H1 (cell line): Measurements from ENCODE around the gene AMT. TPM values are rescaled to one million over a fixed set of nuclear protein-coding genes. Genes with fewer than 3 reads are reported as not detected.
"Not testable (repeated sequence)": the region's sequence is repeated elsewhere in the genome, so short reads cannot be mapped to it uniquely, and the experiment has no call there.

Experiments used
- CTCF ChIA-PET: fragments of 300-600 bp; sonication (Branson Sonifier 250); formaldehyde crosslinking; loops from one replicate; lab custom pipeline; 2021; ENCODE audit not compliant: partially characterized antibody; lab: Charles Lee
- POLR2A ChIA-PET: fragments of 300-600 bp; sonication (Branson Sonifier 250); formaldehyde crosslinking; loops from one replicate; lab custom pipeline; 2021; ENCODE audit warnings: inconsistent platforms; ENCODE audit not compliant: partially characterized antibody; lab: Charles Lee
- DNase-seq, 2 experiments: peaks; one replicate each; pipeline versions ENCODE4 v3.0.0 to v3.0.0-alpha.2; 2010 to 2022; ENCODE audit warnings: low spot score in 2 of 2, low read depth in 1 of 2, mixed read lengths in 1 of 2
- FAIRE-seq: peaks from 2 replicates; lab custom pipeline; 2011; peaks lifted over from hg19 to GRCh38; lab: Jason Lieb, UNC
- H2AFZ ChIP-seq: 2 replicates; pipeline ENCODE4 v1.8.1; 2012; ENCODE audit warnings: low read length, inconsistent platforms
- H2AK5ac ChIP-seq: 2 replicates; pipeline ENCODE4 v1.6.1; 2013; ENCODE audit warnings: low read depth, low read length
- H2BK120ac ChIP-seq: replicated peaks from 2 replicates; pipeline ENCODE3; 2013; ENCODE audit warnings: low read depth, low read length, inconsistent platforms
- H2BK12ac ChIP-seq: 2 replicates; pipeline ENCODE4 v1.6.1; 2013; ENCODE audit warnings: low read depth, low read length
- H2BK15ac ChIP-seq: 2 replicates; pipeline ENCODE4 v1.6.1; 2013; ENCODE audit warnings: low read length
- H2BK20ac ChIP-seq: 2 replicates; pipeline ENCODE4 v1.6.1; 2013; ENCODE audit warnings: low read length
- H2BK5ac ChIP-seq: 2 replicates; pipeline ENCODE4 v1.6.1; 2013; ENCODE audit warnings: low read depth, low read length
- H3K14ac ChIP-seq: 2 replicates; pipeline ENCODE4 v1.6.1; 2013; ENCODE audit warnings: inconsistent platforms; ENCODE audit not compliant: insufficient read length
- H3K18ac ChIP-seq: 2 replicates; pipeline ENCODE4 v1.6.1; 2013; ENCODE audit warnings: low read length; ENCODE audit errors: extremely low read depth
- H3K23ac ChIP-seq: 2 replicates; pipeline ENCODE4 v1.6.1; 2013; ENCODE audit warnings: inconsistent platforms; ENCODE audit not compliant: insufficient read length
- H3K23me2 ChIP-seq: 2 replicates; pipeline ENCODE4 v1.6.1; 2013; ENCODE audit warnings: low read depth, low read length
- H3K27ac ChIP-seq: 2 replicates; pipeline ENCODE4 v1.6.1; 2011; ENCODE audit warnings: low read depth, low read length, inconsistent platforms
- H3K27me3 ChIP-seq, 4 experiments: replicated peaks in 1 of 4; 1 replicate in 1 of 4; 2 replicates in 3 of 4; pipeline versions ENCODE4 v1.6.1 to v1.8.1; 2011 to 2013; ENCODE audit warnings: low read length in 3 of 4, mild to moderate bottlenecking in 3 of 4, inconsistent platforms in 2 of 4, mixed read lengths in 2 of 4, moderate library complexity in 1 of 4; ENCODE audit not compliant: control insufficient read depth in 3 of 4, insufficient read depth in 3 of 4; ENCODE audit errors: extremely low read depth in 1 of 4
- H3K36me3 ChIP-seq, 4 experiments: 2 replicates each; pipeline versions ENCODE4 v1.6.1 to v1.8.1; 2011 to 2013; ENCODE audit warnings: mild to moderate bottlenecking in 4 of 4, low read length in 3 of 4, moderate library complexity in 2 of 4, control low read depth in 1 of 4, inconsistent platforms in 1 of 4; ENCODE audit not compliant: insufficient read depth in 4 of 4, control insufficient read depth in 2 of 4
- H3K4ac ChIP-seq: replicated peaks from 2 replicates; pipeline ENCODE3; 2013; ENCODE audit warnings: low read length, low read depth, mixed read lengths, inconsistent platforms; ENCODE audit not compliant: insufficient read length
- H3K4me1 ChIP-seq, 4 experiments: replicated peaks in 1 of 4; 1 replicate in 1 of 4; 2 replicates in 3 of 4; pipeline versions ENCODE4 v1.6.1 to v1.8.1; 2011 to 2013; ENCODE audit warnings: low read length in 3 of 4, inconsistent platforms in 2 of 4, mixed read lengths in 1 of 4; ENCODE audit not compliant: insufficient read depth in 4 of 4, control insufficient read depth in 3 of 4
- H3K4me2 ChIP-seq, 2 experiments: 2 replicates each; pipeline versions ENCODE4 v1.6.1 to v1.8.1; 2011 to 2013; ENCODE audit warnings: low read depth in 2 of 2, low read length in 2 of 2, control low read depth in 1 of 2, inconsistent platforms in 1 of 2, mild to moderate bottlenecking in 1 of 2; ENCODE audit not compliant: insufficient read depth in 1 of 2
- H3K4me3 ChIP-seq, 4 experiments: fragments of 200-600, 300-600 bp in 1 of 4; sonication (generic), shearing (Covaris generic), sonication (Bioruptor Twin) in 1 of 4; 2 replicates each; pipeline versions ENCODE4 v1.5.1 to v1.8.1; 2011 to 2016; ENCODE audit warnings: low read length in 4 of 4, low read depth in 3 of 4, control low read depth in 2 of 4, inconsistent platforms in 2 of 4, mild to moderate bottlenecking in 2 of 4, mixed read lengths in 1 of 4, moderate library complexity in 1 of 4; ENCODE audit not compliant: insufficient read depth in 2 of 4; ENCODE audit errors: extremely low read depth in 1 of 4
- H3K56ac ChIP-seq: replicated peaks from 2 replicates; pipeline ENCODE3; 2013; ENCODE audit warnings: low read depth, mild to moderate bottlenecking, mixed read lengths, low read length, inconsistent platforms; ENCODE audit not compliant: insufficient read length
- H3K79me1 ChIP-seq: 2 replicates; pipeline ENCODE4 v1.6.1; 2013; ENCODE audit warnings: low read depth, low read length, control low read depth
- H3K79me2 ChIP-seq, 2 experiments: 2 replicates each; pipeline versions ENCODE4 v1.6.1 to v1.8.1; 2012 to 2013; ENCODE audit warnings: low read length in 2 of 2, mild to moderate bottlenecking in 2 of 2, inconsistent platforms in 1 of 2; ENCODE audit not compliant: insufficient read depth in 2 of 2, control insufficient read depth in 1 of 2
- H3K9ac ChIP-seq, 4 experiments: replicated peaks in 1 of 4; 1 replicate in 1 of 4; 2 replicates in 3 of 4; pipeline versions ENCODE4 v1.6.1 to v1.8.1; 2011 to 2013; ENCODE audit warnings: low read depth in 3 of 4, low read length in 3 of 4, control low read depth in 2 of 4, mild to moderate bottlenecking in 2 of 4, moderate library complexity in 2 of 4, inconsistent platforms in 1 of 4; ENCODE audit errors: extremely low read depth in 1 of 4
- H3K9me3 ChIP-seq, 2 experiments: 2 replicates each; pipeline versions ENCODE4 v1.6.1 to v1.8.1; 2012 to 2013; ENCODE audit warnings: mild to moderate bottlenecking in 2 of 2, moderate library complexity in 2 of 2, control low read depth in 1 of 2, inconsistent platforms in 1 of 2, low read depth in 1 of 2, low read length in 1 of 2, mixed read lengths in 1 of 2; ENCODE audit not compliant: insufficient read depth in 2 of 2
- H4K20me1 ChIP-seq, 2 experiments: replicated peaks in 1 of 2; 2 replicates each; pipeline versions ENCODE3 to v1.8.1; 2011 to 2013; ENCODE audit warnings: inconsistent platforms in 2 of 2, low read length in 2 of 2, mild to moderate bottlenecking in 1 of 2; ENCODE audit not compliant: insufficient read depth in 2 of 2, control insufficient read depth in 1 of 2
- H4K5ac ChIP-seq: 2 replicates; pipeline ENCODE4 v1.6.1; 2013; ENCODE audit warnings: low read length, low read depth, mixed read lengths, inconsistent platforms; ENCODE audit not compliant: insufficient read length
- H4K8ac ChIP-seq: 2 replicates; pipeline ENCODE4 v1.8.0; 2013; ENCODE audit warnings: mild to moderate bottlenecking, moderate library complexity, low read length, inconsistent platforms; ENCODE audit not compliant: insufficient read depth; ENCODE audit errors: extremely low read depth
- H4K91ac ChIP-seq: replicated peaks from 2 replicates; pipeline ENCODE3; 2013; ENCODE audit warnings: low read length, mixed read lengths, inconsistent platforms; ENCODE audit not compliant: insufficient read length
- WGBS, 2 experiments: shearing (Covaris generic) in 1 of 2; methylation state at CpG; one replicate each; pipeline versions ENCODE4 v1.1.6 to v1.1.7; 2013 to 2015; ENCODE audit warnings: low lambda C conversion rate in 2 of 2, mixed read lengths in 2 of 2, inconsistent platforms in 1 of 2, low coverage in 1 of 2, missing lambda C conversion rate in 1 of 2; ENCODE audit not compliant: insufficient replicate concordance in 2 of 2, insufficient coverage in 1 of 2, insufficient read length in 1 of 2; ENCODE audit errors: extremely low coverage in 1 of 2, missing lambda C conversion rate in 1 of 2; 5-methylcytosine and 5-hydroxymethylcytosine counted together
- polyA plus RNA-seq, 7 experiments: library from polyadenylated mRNA; depleted of rRNA in 3 of 7; stranded (reverse) in 5 of 7; unstranded in 2 of 7; fragments of >200 nt in 5 of 7; fragments of 200-250 nt in 2 of 7; gene quantifications; 1 replicate in 5 of 7; 2 replicates in 1 of 7; 4 replicates in 1 of 7; pipeline versions ENCODE4 v1.2.1 to v1.2.3, GENCODE V29; 2011 to 2013; ENCODE audit warnings: missing spikeins in 2 of 7, mixed read lengths in 2 of 7
- total RNA-seq: library from RNA; stranded (reverse); fragmentation: NEBNext Ultra II Directional; extraction: Animal tissue kit (Norgen Biotek cat#: 25700); gene quantifications from 2 replicates; pipeline ENCODE4 v1.2.1, GENCODE V29; 2021

The AMT gene
- total and polyA plus RNA-seq, 2 of the 8 experiments (the other 6 are each of a cell fraction or from before 2014, with no cell fraction given), result 46.5 to 92.4 TPM

GRCh38 chr3:49405570-49405969 lies 16.7 kb downstream of the AMT start:
- H3K14ac ChIP-seq, H4K5ac ChIP-seq, H3K4ac ChIP-seq, H3K9me3 ChIP-seq, H2AFZ ChIP-seq, H2BK15ac ChIP-seq, H2BK5ac ChIP-seq, H4K91ac ChIP-seq, CTCF ChIA-PET, H3K27ac ChIP-seq, H3K23me2 ChIP-seq, H3K4me3 ChIP-seq, FAIRE-seq, H3K4me2 ChIP-seq, H3K56ac ChIP-seq, H3K18ac ChIP-seq, H2BK12ac ChIP-seq, H4K8ac ChIP-seq, DNase-seq, H3K36me3 ChIP-seq, H2AK5ac ChIP-seq, H3K27me3 ChIP-seq, H2BK20ac ChIP-seq, H3K9ac ChIP-seq, H2BK120ac ChIP-seq, H3K4me1 ChIP-seq, H3K23ac ChIP-seq: not testable (repeated sequence)
- WGBS, 2 experiments, result 89% methylated on average over 9 of the region's 9 CpGs; no CpG with 5 or more reads in 1 of the 2 experiments
- Histone ChIP-seq H3K79me1 (peaks cover 13% of the 10 kb centered on the region), H3K79me2 (peaks cover 46 to 98% of the 10 kb centered on the region in 2 experiments), H4K20me1 (peaks cover 21 to 23% of the 10 kb centered on the region in 2 experiments)
- POLR2A ChIA-PET, result interaction anchor here (0.6 to 1.2 kb wide), 3 partner anchors 10 to 209 kb away, joined by 3 to 8 read pairs (median 5); partner anchors contain the start of gene GPX1
